ENCODE data around the gene ADAMTS13.

- TF ChIP-seq, protein P1, sequence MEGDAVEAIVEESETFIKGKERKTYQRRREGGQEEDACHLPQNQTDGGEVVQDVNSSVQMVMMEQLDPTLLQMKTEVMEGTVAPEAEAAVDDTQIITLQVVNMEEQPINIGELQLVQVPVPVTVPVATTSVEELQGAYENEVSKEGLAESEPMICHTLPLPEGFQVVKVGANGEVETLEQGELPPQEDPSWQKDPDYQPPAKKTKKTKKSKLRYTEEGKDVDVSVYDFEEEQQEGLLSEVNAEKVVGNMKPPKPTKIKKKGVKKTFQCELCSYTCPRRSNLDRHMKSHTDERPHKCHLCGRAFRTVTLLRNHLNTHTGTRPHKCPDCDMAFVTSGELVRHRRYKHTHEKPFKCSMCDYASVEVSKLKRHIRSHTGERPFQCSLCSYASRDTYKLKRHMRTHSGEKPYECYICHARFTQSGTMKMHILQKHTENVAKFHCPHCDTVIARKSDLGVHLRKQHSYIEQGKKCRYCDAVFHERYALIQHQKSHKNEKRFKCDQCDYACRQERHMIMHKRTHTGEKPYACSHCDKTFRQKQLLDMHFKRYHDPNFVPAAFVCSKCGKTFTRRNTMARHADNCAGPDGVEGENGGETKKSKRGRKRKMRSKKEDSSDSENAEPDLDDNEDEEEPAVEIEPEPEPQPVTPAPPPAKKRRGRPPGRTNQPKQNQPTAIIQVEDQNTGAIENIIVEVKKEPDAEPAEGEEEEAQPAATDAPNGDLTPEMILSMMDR (IDR thresholded peaks at IDR 0.05; ENCODE audit: low read depth, low read length, missing input control), result no peak
- no peak for TF ChIP-seq ATF3 (IDR thresholded peaks at IDR 0.05)
- no peak for TF ChIP-seq GABPA (IDR thresholded peaks at IDR 0.05 in 1 of 2, conservative IDR thresholded peaks at IDR 0.05 in 1 of 2)
- no peak for TF ChIP-seq YY1 (IDR thresholded peaks at IDR 0.05)
- TF ChIP-seq RXRA (IDR thresholded peaks at IDR 0.05), result no peak
- TF ChIP-seq, protein P2, sequence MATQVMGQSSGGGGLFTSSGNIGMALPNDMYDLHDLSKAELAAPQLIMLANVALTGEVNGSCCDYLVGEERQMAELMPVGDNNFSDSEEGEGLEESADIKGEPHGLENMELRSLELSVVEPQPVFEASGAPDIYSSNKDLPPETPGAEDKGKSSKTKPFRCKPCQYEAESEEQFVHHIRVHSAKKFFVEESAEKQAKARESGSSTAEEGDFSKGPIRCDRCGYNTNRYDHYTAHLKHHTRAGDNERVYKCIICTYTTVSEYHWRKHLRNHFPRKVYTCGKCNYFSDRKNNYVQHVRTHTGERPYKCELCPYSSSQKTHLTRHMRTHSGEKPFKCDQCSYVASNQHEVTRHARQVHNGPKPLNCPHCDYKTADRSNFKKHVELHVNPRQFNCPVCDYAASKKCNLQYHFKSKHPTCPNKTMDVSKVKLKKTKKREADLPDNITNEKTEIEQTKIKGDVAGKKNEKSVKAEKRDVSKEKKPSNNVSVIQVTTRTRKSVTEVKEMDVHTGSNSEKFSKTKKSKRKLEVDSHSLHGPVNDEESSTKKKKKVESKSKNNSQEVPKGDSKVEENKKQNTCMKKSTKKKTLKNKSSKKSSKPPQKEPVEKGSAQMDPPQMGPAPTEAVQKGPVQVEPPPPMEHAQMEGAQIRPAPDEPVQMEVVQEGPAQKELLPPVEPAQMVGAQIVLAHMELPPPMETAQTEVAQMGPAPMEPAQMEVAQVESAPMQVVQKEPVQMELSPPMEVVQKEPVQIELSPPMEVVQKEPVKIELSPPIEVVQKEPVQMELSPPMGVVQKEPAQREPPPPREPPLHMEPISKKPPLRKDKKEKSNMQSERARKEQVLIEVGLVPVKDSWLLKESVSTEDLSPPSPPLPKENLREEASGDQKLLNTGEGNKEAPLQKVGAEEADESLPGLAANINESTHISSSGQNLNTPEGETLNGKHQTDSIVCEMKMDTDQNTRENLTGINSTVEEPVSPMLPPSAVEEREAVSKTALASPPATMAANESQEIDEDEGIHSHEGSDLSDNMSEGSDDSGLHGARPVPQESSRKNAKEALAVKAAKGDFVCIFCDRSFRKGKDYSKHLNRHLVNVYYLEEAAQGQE (IDR thresholded peaks at IDR 0.05), result no peak
- TF ChIP-seq MAX (IDR thresholded peaks at IDR 0.05), result no peak
- no peak for TF ChIP-seq SP1 (IDR thresholded peaks at IDR 0.05)
- TF ChIP-seq RAD21 (IDR thresholded peaks at IDR 0.05), result no peak
These were observed 31.5 kb downstream of the ADAMTS13 start for GRCh38 chr9:133453651-133454050.

Data from liver (tissue), 3 donors.